Stimulated activated CD8-positive, alpha-beta memory T cell treated with anti-CD3 and anti-CD28 coated beads, Interleukin-15, amount 100 ng/mL, for 24 hours (primary cell): Measurements from ENCODE around the gene G0S2.

Experiments
- DNase-seq: peaks from one replicate; pipeline ENCODE4 v3.0.0-alpha.2; 2020; ENCODE audit warnings: low read depth

The G0S2 gene

GRCh38 chr1:209720326-209720725 lies 45.1 kb downstream of the G0S2 start:
- no peak for DNase-seq

GRCh38 chr1:209720826-209721225 lies 45.6 kb downstream of the G0S2 start:
- DNase-seq = no peak

- DNase-seq = no peak
Observed at GRCh38 chr1:209721323-209721722, 46.1 kb downstream of the G0S2 start.

GRCh38 chr1:209723265-209723664 lies 48.1 kb downstream of the G0S2 start:
- DNase-seq = no peak

- DNase-seq = no peak
Observed at GRCh38 chr1:209723756-209724693, 48.8 kb downstream of the G0S2 start.
